ENCODE measurements around the gene DNTT.

DNTT gene

DNA sequence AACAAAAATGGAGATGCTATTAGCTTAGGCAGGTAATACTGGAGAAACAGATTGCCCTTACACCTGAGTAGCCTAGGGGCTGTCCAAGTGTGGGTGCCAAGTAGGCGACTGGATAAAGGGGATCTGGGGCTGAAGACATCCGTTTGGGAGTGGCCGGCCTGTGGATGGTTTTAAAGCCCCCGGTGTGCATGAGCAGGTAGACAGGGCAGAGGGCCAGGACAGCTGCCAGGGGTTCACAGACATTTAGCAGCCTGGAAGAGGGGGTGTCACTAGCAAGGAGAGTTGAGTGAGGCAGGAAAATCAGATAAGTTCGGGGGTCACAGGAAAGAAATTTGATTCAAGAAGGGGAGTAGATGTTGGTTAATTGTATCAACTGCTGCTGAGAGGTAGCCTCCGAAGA, 56.1 kb downstream of the DNTT start:
- Histone ChIP-seq H3K27ac (ENCODE audit: insufficient read depth, low read depth, low read length, poor library complexity, severe bottlenecking) (no peak overlapping the region), H3K36me3 (ENCODE audit: control insufficient read depth, insufficient read depth, low read length) (no peaks in the 10 kb centered on the region), H3K27me3 (ENCODE audit: control insufficient read depth, insufficient read depth, low read length, poor library complexity, severe bottlenecking) (no peaks in the 10 kb centered on the region), H3K4me3 (ENCODE audit: insufficient read depth, low read depth, low read length) (no peak overlapping the region), H3K9me3 (ENCODE audit: control insufficient read depth, low read length) (no peaks in the 10 kb centered on the region), H3K4me1 (ENCODE audit: control insufficient read depth, insufficient read depth, low read length) (no peaks in the 10 kb centered on the region)
- 95 to 97% methylated on average over 6 of the region's 6 CpGs for WGBS, 2 experiments

DNA sequence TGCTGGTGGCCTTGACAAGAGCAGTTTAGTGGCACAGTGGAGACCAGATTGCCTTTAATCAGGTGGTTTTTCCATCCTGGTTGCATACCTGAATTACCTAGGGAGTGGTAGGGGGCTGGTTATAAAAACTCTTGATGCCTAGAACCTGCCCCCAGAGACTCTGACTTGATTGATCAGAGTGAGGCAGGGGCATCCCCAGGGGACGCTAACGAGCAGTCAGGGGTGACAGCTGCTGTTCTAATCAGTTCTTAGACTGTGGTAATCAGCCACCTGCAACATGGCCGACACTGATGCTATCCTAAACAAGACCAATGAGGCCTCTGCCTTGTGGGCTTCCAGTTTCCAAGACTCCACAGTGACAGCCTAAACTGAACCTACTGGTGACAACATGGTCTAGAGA, 56.5 kb downstream of the DNTT start:
- WGBS, 2 experiments, result 90 to 91% methylated on average over 3 of the region's 3 CpGs
- Histone ChIP-seq H3K27me3 (ENCODE audit: control insufficient read depth, insufficient read depth, low read length, poor library complexity, severe bottlenecking) (no peaks in the 10 kb centered on the region), H3K9me3 (ENCODE audit: control insufficient read depth, low read length) (no peaks in the 10 kb centered on the region), H3K4me3 (ENCODE audit: insufficient read depth, low read depth, low read length) (no peak overlapping the region), H3K4me1 (ENCODE audit: control insufficient read depth, insufficient read depth, low read length) (no peaks in the 10 kb centered on the region), H3K27ac (ENCODE audit: insufficient read depth, low read depth, low read length, poor library complexity, severe bottlenecking) (no peak overlapping the region), H3K36me3 (ENCODE audit: control insufficient read depth, insufficient read depth, low read length) (no peaks in the 10 kb centered on the region)

- Histone ChIP-seq H3K4me3 (ENCODE audit: insufficient read depth, low read depth, low read length) (no peak overlapping the region), H3K27me3 (ENCODE audit: control insufficient read depth, insufficient read depth, low read length, poor library complexity, severe bottlenecking) (no peaks in the 10 kb centered on the region), H3K9me3 (ENCODE audit: control insufficient read depth, low read length) (no peaks in the 10 kb centered on the region), H3K27ac (ENCODE audit: insufficient read depth, low read depth, low read length, poor library complexity, severe bottlenecking) (no peak overlapping the region), H3K36me3 (ENCODE audit: control insufficient read depth, insufficient read depth, low read length) (no peaks in the 10 kb centered on the region), H3K4me1 (ENCODE audit: control insufficient read depth, insufficient read depth, low read length) (no peaks in the 10 kb centered on the region)
- 90 to 97% methylated on average over 2 to 3 of the region's 3 CpGs for WGBS, 2 experiments
Observed at GRCh38 chr10:96365571-96365970, 61.3 kb downstream of the DNTT start.

DNA sequence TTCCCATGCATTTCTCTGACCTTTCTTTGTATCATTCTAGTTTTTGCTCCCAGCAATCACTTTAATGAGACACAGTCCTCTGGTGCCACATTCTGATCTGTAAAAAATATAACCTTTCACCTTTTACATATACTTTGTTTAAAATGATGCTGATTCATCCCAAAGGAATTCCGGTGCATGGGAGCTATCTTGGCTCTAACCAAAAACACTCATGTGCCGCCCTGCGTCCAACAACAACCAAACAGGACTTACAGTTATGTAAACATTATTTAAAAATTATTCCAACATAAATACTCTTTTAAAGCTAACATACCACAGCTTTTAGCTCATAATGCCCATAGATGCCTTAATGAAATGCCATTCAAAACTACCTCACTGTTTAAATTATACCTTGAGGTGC, 62.3 kb downstream of the DNTT start:
- H3K4me3 ChIP-seq (ENCODE audit: insufficient read depth, low read depth, low read length), result no peak overlapping the region
- H3K27me3 ChIP-seq (ENCODE audit: control insufficient read depth, insufficient read depth, low read length, poor library complexity, severe bottlenecking), result no peaks in the 10 kb centered on the region
- H3K36me3 ChIP-seq (ENCODE audit: control insufficient read depth, insufficient read depth, low read length), result no peaks in the 10 kb centered on the region
- H3K4me1 ChIP-seq (ENCODE audit: control insufficient read depth, insufficient read depth, low read length), result peaks cover under 1% of the 10 kb centered on the region
- no peaks in the 10 kb centered on the region for H3K9me3 ChIP-seq (ENCODE audit: control insufficient read depth, low read length)
- WGBS, 2 experiments, result 97 to 100% methylated on average over 3 of the region's 3 CpGs
- H3K27ac ChIP-seq (ENCODE audit: insufficient read depth, low read depth, low read length, poor library complexity, severe bottlenecking), result no peak overlapping the region

DNA sequence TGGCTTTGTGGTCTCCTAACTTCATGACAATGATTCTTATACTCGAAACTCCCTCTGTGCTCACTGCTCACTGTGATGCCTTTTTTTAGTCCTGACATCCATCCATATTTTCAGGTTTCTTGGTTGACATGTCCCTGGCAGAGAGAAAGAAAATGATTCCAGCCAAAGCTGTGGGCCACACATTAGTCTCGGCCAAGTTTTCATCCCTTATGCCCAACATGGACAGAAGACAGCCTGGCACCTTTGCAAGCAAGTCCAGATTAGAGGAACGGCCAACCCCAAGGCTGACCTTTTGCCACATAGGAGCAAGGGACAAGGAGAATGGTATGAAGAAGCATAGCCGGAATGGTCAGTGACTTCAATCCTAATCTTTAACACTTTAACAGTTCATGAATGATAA, 63.2 kb downstream of the DNTT start:
- Histone ChIP-seq H3K4me3 (ENCODE audit: insufficient read depth, low read depth, low read length) (no peak overlapping the region), H3K27me3 (ENCODE audit: control insufficient read depth, insufficient read depth, low read length, poor library complexity, severe bottlenecking) (no peaks in the 10 kb centered on the region), H3K4me1 (ENCODE audit: control insufficient read depth, insufficient read depth, low read length) (peaks cover 6% of the 10 kb centered on the region), H3K9me3 (ENCODE audit: control insufficient read depth, low read length) (no peaks in the 10 kb centered on the region), H3K36me3 (ENCODE audit: control insufficient read depth, insufficient read depth, low read length) (no peaks in the 10 kb centered on the region), H3K27ac (ENCODE audit: insufficient read depth, low read depth, low read length, poor library complexity, severe bottlenecking) (no peak overlapping the region)
- 89 to 95% methylated on average over 4 of the region's 4 CpGs for WGBS, 2 experiments

GRCh38 chr10:96368971-96369370, 64.7 kb downstream of the DNTT start:
- peaks cover 6% of the 10 kb centered on the region for H3K4me1 ChIP-seq (ENCODE audit: control insufficient read depth, insufficient read depth, low read length)
- no peaks in the 10 kb centered on the region for H3K27me3 ChIP-seq (ENCODE audit: control insufficient read depth, insufficient read depth, low read length, poor library complexity, severe bottlenecking)
- no peak overlapping the region for H3K4me3 ChIP-seq (ENCODE audit: insufficient read depth, low read depth, low read length)
- no peak overlapping the region for H3K27ac ChIP-seq (ENCODE audit: insufficient read depth, low read depth, low read length, poor library complexity, severe bottlenecking)
- WGBS, 2 experiments, result 97 to 98% methylated on average over 5 of the region's 5 CpGs
- H3K36me3 ChIP-seq (ENCODE audit: control insufficient read depth, insufficient read depth, low read length), result no peaks in the 10 kb centered on the region
- no peaks in the 10 kb centered on the region for H3K9me3 ChIP-seq (ENCODE audit: control insufficient read depth, low read length)

- peaks cover 6% of the 10 kb centered on the region for H3K4me1 ChIP-seq (ENCODE audit: control insufficient read depth, insufficient read depth, low read length)
- WGBS, 2 experiments, result 89 to 91% methylated on average over 38 of the region's 38 CpGs
- H3K27me3 ChIP-seq (ENCODE audit: control insufficient read depth, insufficient read depth, low read length, poor library complexity, severe bottlenecking), result peaks cover 7% of the 10 kb centered on the region
- H3K9me3 ChIP-seq (ENCODE audit: control insufficient read depth, low read length), result no peaks in the 10 kb centered on the region
- H3K27ac ChIP-seq (ENCODE audit: insufficient read depth, low read depth, low read length, poor library complexity, severe bottlenecking), result peak overlapping the region; percentile 36
- no peak overlapping the region for H3K4me3 ChIP-seq (ENCODE audit: insufficient read depth, low read depth, low read length)
- H3K36me3 ChIP-seq (ENCODE audit: control insufficient read depth, insufficient read depth, low read length), result no peaks in the 10 kb centered on the region
Observed at GRCh38 chr10:96369890-96370583, 65.8 kb downstream of the DNTT start.

GRCh38 chr10:96370584-96371157, 66.4 kb downstream of the DNTT start:
- H3K27ac ChIP-seq (ENCODE audit: insufficient read depth, low read depth, low read length, poor library complexity, severe bottlenecking), result peak overlapping the region; percentile 36
- no peak overlapping the region for H3K4me3 ChIP-seq (ENCODE audit: insufficient read depth, low read depth, low read length)
- H3K27me3 ChIP-seq (ENCODE audit: control insufficient read depth, insufficient read depth, low read length, poor library complexity, severe bottlenecking), result peaks cover 7% of the 10 kb centered on the region
- H3K4me1 ChIP-seq (ENCODE audit: control insufficient read depth, insufficient read depth, low read length), result peaks cover 6% of the 10 kb centered on the region
- no peaks in the 10 kb centered on the region for H3K36me3 ChIP-seq (ENCODE audit: control insufficient read depth, insufficient read depth, low read length)
- 39 to 43% methylated on average over 16 of the region's 16 CpGs for WGBS, 2 experiments
- no peaks in the 10 kb centered on the region for H3K9me3 ChIP-seq (ENCODE audit: control insufficient read depth, low read length)

- H3K36me3 ChIP-seq (ENCODE audit: control insufficient read depth, insufficient read depth, low read length), result no peaks in the 10 kb centered on the region
- H3K4me1 ChIP-seq (ENCODE audit: control insufficient read depth, insufficient read depth, low read length), result peaks cover 6% of the 10 kb centered on the region
- H3K4me3 ChIP-seq (ENCODE audit: insufficient read depth, low read depth, low read length), result no peak overlapping the region
- H3K9me3 ChIP-seq (ENCODE audit: control insufficient read depth, low read length), result no peaks in the 10 kb centered on the region
- H3K27ac ChIP-seq (ENCODE audit: insufficient read depth, low read depth, low read length, poor library complexity, severe bottlenecking), result no peak overlapping the region
- peaks cover 7% of the 10 kb centered on the region for H3K27me3 ChIP-seq (ENCODE audit: control insufficient read depth, insufficient read depth, low read length, poor library complexity, severe bottlenecking)
- 86 to 88% methylated on average over 11 of the region's 11 CpGs for WGBS, 2 experiments
Observed at GRCh38 chr10:96371356-96371755, 67.1 kb downstream of the DNTT start.

DNA sequence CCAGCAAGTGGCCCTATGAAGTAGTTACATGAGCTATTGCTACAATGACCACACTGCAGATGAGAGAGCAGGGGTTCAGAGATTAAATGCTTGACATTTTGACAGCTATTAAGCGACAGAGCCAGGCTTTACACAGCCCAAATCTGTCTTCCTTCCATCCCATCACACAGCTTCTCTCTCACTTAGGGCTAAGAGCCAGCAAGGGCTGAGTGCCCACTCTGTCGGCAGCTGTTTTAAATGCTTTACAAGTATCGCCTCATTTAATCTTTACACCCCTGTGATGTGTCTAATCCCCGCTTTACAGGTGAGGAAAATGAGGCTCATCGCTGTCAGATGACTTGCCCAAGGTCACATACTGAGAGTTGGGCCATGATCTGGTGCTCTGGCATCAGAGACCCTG, 69.8 kb downstream of the DNTT start:
- H3K27ac ChIP-seq (ENCODE audit: insufficient read depth, low read depth, low read length, poor library complexity, severe bottlenecking), result no peak overlapping the region
- H3K4me1 ChIP-seq (ENCODE audit: control insufficient read depth, insufficient read depth, low read length), result peaks cover 12% of the 10 kb centered on the region
- H3K9me3 ChIP-seq (ENCODE audit: control insufficient read depth, low read length), result no peaks in the 10 kb centered on the region
- WGBS, 2 experiments, result 93 to 97% methylated on average over 5 of the region's 5 CpGs
- H3K27me3 ChIP-seq (ENCODE audit: control insufficient read depth, insufficient read depth, low read length, poor library complexity, severe bottlenecking), result peaks cover 7% of the 10 kb centered on the region
- no peaks in the 10 kb centered on the region for H3K36me3 ChIP-seq (ENCODE audit: control insufficient read depth, insufficient read depth, low read length)
- H3K4me3 ChIP-seq (ENCODE audit: insufficient read depth, low read depth, low read length), result no peak overlapping the region
